ENCODE results near the gene MYOF. TPM values are rescaled to one million over a fixed set of nuclear protein-coding genes. Genes with fewer than 3 reads are reported as not detected.

Gene MYOF
- total RNA-seq, 4 donors from 2014 or later, result 4.1 to 10.3 (median 6.3) TPM

DNA sequence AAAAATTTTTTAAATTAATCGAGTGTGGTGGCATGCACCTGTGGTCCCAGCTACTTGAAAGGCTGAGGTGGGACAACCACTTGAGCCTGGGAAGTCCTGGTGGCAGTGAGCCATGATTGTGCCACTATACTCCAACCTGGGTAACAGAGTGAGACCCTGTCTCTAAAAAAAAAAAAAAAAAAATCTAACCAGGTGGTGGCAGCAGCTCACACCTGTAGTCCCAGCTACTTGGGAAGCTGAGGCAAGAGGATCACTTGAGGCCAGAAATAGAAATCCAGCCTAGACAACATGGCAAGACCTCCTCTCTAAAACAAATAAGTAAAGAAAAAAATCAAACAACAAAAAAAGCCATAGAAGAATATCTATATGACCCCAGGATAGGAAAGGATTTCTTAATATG lies 3.6 kb upstream of the MYOF start:
- intact Hi-C loops (cut with DNase I; ENCODE audit: low total_unique reads), result no loop called here
- no peak for ATAC-seq
- H3K27me3 ChIP-seq, result peaks cover 0 to 14% (median 6%) of the 10 kb centered on the region in 3 donors
- no peaks in the 10 kb centered on the region for H3K36me3 ChIP-seq
- TF ChIP-seq, protein P1, sequence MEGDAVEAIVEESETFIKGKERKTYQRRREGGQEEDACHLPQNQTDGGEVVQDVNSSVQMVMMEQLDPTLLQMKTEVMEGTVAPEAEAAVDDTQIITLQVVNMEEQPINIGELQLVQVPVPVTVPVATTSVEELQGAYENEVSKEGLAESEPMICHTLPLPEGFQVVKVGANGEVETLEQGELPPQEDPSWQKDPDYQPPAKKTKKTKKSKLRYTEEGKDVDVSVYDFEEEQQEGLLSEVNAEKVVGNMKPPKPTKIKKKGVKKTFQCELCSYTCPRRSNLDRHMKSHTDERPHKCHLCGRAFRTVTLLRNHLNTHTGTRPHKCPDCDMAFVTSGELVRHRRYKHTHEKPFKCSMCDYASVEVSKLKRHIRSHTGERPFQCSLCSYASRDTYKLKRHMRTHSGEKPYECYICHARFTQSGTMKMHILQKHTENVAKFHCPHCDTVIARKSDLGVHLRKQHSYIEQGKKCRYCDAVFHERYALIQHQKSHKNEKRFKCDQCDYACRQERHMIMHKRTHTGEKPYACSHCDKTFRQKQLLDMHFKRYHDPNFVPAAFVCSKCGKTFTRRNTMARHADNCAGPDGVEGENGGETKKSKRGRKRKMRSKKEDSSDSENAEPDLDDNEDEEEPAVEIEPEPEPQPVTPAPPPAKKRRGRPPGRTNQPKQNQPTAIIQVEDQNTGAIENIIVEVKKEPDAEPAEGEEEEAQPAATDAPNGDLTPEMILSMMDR (IDR thresholded peaks at IDR 0.05 in 4 of 5, conservative IDR thresholded peaks at IDR 0.05 in 1 of 5), result no peak
- no peak for TF ChIP-seq POLR2A (IDR thresholded peaks at IDR 0.05)
- no peak overlapping the region for H3K4me3 ChIP-seq
- no peaks in the 10 kb centered on the region for H3K9me3 ChIP-seq
- H3K27ac ChIP-seq, result no peak overlapping the region
- peaks cover 0 to 9% of the 10 kb centered on the region in 2 donors for H3K4me1 ChIP-seq
- no peak for DNase-seq
- in situ Hi-C loops (cut with MboI; ENCODE audit: low sequenced_read_pairs in 4 of 4), result no loop called here

DNA sequence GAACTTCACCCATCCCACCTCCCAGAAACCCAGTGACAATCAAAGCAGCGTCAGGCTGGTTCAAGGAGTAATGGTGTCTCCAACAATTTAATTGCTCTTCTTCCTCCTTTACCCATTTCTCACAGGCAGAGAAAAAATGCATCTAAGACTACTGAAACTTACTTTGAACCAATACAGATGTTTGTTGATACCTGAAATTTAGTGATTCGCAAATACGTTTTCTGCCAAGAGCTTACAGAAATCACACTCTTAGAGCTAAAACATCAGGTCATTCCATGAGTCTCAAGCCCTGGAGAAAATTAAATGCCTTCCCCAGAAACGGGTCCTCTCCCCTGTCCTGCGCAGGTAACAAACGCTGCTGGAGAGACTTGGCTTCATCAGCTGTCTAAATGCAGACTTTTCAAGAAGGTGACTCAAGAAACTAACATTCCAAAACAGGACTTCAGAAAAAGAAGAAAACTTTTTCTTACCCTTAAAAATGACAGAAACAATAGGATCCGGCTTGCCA lies 443 bp downstream of the MYOF start:
- intact Hi-C loops (cut with DNase I; ENCODE audit: low total_unique reads), result loop anchor here (1.0 to 5.0 kb wide), 2 partner anchors 44 to 105 kb away; no protein-coding TSS in a partner anchor
- Histone ChIP-seq H3K9me3 (no peaks in the 10 kb centered on the region), H3K4me1 (peaks cover 0 to 9% of the 10 kb centered on the region in 2 donors), H3K27ac (peak overlapping the region; percentile 64 to 80 (median 72)), H3K36me3 (no peaks in the 10 kb centered on the region), H3K27me3 (peaks cover 0 to 14% (median 0%) of the 10 kb centered on the region in 3 donors), H3K4me3 (peak overlapping the region; percentile 63 to 92 (median 65))
- DNase-seq (no peak), ATAC-seq (no peak)
- in situ Hi-C loops (cut with MboI; ENCODE audit: low sequenced_read_pairs in 4 of 4), result loop anchor here (5.0 kb wide), 2 partner anchors 99 to 104 kb away; no protein-coding TSS in a partner anchor
- TF ChIP-seq, protein P1 (IDR thresholded peaks at IDR 0.05 in 4 of 5, conservative IDR thresholded peaks at IDR 0.05 in 1 of 5), result no peak
- no peak for TF ChIP-seq POLR2A (IDR thresholded peaks at IDR 0.05)

DNA sequence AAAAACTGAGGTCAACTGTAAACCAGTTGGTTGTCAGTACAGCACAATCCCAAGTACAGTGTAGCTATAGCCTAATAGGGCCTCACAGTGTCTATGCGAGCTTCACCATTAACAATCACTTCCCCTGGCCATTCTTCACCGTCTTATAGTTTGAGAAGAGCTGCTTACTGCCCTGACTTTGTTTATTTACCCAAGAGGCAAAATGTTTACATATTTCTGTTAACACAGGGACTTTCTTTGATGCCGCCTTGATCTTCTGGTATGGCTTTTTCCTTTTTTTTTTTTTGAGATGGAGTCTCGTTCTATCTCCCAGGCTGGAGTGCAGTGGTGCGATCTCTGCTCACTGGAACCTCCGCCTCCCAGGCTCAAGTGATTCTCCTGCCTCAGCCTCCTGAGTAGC lies 3.3 kb downstream of the MYOF start:
- no peaks in the 10 kb centered on the region for H3K9me3 ChIP-seq
- H3K27ac ChIP-seq, result no peak overlapping the region
- no peak overlapping the region for H3K4me3 ChIP-seq
- no peak for ATAC-seq
- intact Hi-C loops (cut with DNase I; ENCODE audit: low total_unique reads), result no loop called here
- no peaks in the 10 kb centered on the region for H3K36me3 ChIP-seq
- no peak for TF ChIP-seq POLR2A (IDR thresholded peaks at IDR 0.05)
- in situ Hi-C loops (cut with MboI; ENCODE audit: low sequenced_read_pairs in 4 of 4), result no loop called here
- DNase-seq, result no peak
- H3K27me3 ChIP-seq, result peaks cover 0 to 14% (median 0%) of the 10 kb centered on the region in 3 donors
- peaks cover 0 to 9% of the 10 kb centered on the region in 2 donors for H3K4me1 ChIP-seq

DNA sequence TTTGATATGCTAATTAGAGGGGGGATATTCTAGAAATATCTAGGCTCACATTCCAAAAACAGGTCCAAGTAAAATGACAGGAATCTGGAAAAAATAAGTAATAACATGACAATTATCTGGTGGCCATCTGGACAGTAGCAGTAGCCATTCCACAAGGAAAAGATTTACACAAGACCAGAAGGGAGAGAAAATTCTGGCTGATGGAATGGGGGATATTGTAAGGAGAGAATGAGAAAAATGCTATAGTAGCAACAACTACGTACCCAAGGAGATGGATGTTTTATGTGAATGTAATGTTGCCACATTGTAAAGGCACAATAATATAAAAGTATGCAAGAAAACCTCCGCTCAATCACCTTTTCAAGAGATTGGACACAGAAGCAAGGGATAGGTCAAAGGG lies 5.4 kb downstream of the MYOF start:
- Histone ChIP-seq H3K9me3 (no peaks in the 10 kb centered on the region), H3K27me3 (peaks cover 0 to 8% (median 0%) of the 10 kb centered on the region in 3 donors), H3K4me1 (peaks cover 0 to 2% of the 10 kb centered on the region in 2 donors), H3K27ac (peak overlapping the region in 1 of 4 donors; percentile 9), H3K36me3 (no peaks in the 10 kb centered on the region), H3K4me3 (no peak overlapping the region)
- no peak for TF ChIP-seq POLR2A (IDR thresholded peaks at IDR 0.05)
- ATAC-seq, result no peak
- in situ Hi-C loops (cut with MboI; ENCODE audit: low sequenced_read_pairs in 4 of 4) (no loop called here), intact Hi-C loops (cut with DNase I; ENCODE audit: low total_unique reads) (no loop called here)
- no peak for DNase-seq

DNA sequence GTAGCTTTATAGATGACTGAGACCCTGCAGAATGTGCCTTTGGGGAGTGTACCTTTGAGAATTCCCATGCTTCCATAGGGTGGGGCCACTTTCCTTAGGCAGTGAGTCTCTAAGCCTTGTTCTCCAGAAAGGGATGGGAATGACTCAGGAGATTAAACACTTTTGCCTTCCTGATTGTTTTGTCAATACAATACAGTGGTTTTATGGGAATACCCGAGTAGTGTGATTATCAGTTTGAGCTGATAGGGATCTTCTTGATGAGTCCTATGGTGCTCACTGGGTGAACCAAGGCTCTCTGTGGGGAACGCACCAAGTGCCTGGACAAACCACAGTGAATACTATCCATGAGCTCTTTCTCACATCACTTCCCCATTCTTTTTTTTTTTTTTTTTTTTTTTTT lies 6.3 kb downstream of the MYOF start:
- H3K36me3 ChIP-seq, result no peaks in the 10 kb centered on the region
- in situ Hi-C loops (cut with MboI; ENCODE audit: low sequenced_read_pairs in 4 of 4), result no loop called here
- no peaks in the 10 kb centered on the region for H3K9me3 ChIP-seq
- H3K27ac ChIP-seq, result peak overlapping the region in 1 of 4 donors; percentile 7
- H3K4me3 ChIP-seq, result no peak overlapping the region
- DNase-seq, result no peak
- H3K27me3 ChIP-seq, result peaks cover 0 to 1% (median 0%) of the 10 kb centered on the region in 3 donors
- H3K4me1 ChIP-seq, result no peaks in the 10 kb centered on the region
- ATAC-seq, result no peak
- TF ChIP-seq, protein P1 (IDR thresholded peaks at IDR 0.05 in 4 of 5, conservative IDR thresholded peaks at IDR 0.05 in 1 of 5), result no peak
- TF ChIP-seq POLR2A (IDR thresholded peaks at IDR 0.05), result no peak
- intact Hi-C loops (cut with DNase I; ENCODE audit: low total_unique reads), result no loop called here

DNA sequence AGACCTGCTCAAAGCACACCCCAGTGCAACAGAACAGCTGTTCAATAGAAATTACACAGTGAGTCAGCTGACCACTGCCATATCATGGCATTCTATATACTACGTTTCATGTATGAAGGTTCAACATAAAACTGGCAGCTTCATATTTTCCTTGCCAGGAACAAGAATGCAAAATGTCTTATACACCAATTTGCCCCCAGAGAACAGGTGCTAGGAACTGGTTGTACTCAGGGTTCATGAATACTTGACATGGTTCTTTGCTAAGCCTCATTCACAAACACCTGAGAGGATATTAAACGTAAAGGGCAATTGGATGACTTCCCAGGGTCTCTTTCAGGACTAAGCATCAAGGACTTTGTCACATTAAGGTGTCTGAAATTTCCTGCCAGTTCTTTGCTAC lies 6.9 kb downstream of the MYOF start:
- in situ Hi-C loops (cut with MboI; ENCODE audit: low sequenced_read_pairs in 4 of 4) (no loop called here), intact Hi-C loops (cut with DNase I; ENCODE audit: low total_unique reads) (no loop called here)
- ATAC-seq, result no peak
- TF ChIP-seq, protein P1 (IDR thresholded peaks at IDR 0.05 in 4 of 5, conservative IDR thresholded peaks at IDR 0.05 in 1 of 5), result no peak
- TF ChIP-seq POLR2A (IDR thresholded peaks at IDR 0.05), result no peak
- H3K9me3 ChIP-seq, result no peaks in the 10 kb centered on the region
- H3K4me3 ChIP-seq, result no peak overlapping the region
- no peaks in the 10 kb centered on the region for H3K27me3 ChIP-seq
- DNase-seq, result no peak
- H3K36me3 ChIP-seq, result no peaks in the 10 kb centered on the region
- no peaks in the 10 kb centered on the region for H3K4me1 ChIP-seq
- H3K27ac ChIP-seq, result no peak overlapping the region
